Brain pericyte (primary cell): ENCODE data around the gene MISP.
"Not testable (repeated sequence)": the region's sequence is repeated elsewhere in the genome, so short reads cannot be mapped to it uniquely, and the experiment has no call there.

Source experiments
- DNase-seq: peaks from one replicate; pipeline ENCODE4 v3.0.0-alpha.2; 2012; ENCODE audit warnings: low read depth, low spot score

The MISP gene

GRCh38 chr19:725461-726089, 25.3 kb upstream of the MISP start:
- no peak for DNase-seq

DNA sequence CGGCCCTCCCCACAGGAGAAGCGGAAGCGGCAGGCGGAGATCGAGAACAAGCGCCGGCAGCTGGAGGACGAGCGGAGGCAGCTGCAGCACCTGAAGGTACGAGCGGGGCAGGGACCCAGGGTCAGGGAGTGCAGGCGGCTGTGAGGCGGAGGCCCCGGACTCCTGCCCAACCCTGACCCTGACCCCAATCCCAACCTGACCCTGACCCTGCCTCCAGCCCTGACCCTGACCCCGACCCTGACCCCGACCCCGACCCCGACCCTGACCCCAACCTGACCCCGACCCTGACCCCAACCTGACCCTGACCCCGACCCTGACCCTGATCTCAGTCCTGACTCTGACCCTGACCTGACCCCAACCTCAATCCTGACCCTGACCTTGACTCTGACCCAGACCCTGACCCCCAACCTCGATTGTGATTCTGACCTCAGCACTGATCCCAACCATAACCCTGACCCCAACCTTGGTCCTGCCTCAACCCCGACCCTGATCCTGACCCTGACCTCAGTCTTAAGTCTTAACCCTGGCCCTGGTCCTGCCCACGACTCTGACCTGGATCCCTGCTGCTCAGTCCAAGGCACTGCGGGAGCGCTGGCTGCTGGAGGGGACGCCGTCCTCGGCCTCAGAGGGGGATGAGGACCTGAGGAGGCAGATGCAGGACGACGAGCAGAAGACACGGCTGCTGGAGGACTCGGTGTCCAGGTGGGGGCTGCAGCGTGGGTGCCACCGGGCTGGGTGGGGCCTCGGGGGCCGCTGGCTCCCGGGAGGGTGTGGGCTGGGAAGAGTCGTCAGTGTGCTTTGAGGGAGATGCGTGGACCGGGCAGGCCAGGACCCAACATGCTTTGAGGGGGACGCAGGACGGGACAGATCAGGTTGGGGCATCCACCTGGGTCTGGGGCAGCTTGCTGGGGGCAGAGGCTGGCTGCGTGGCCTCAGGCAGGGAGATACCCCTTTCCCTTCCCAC, 23.6 kb upstream of the MISP start:
- no peak for DNase-seq

GRCh38 chr19:728011-728410, 22.9 kb upstream of the MISP start:
- no peak for DNase-seq

GRCh38 chr19:729564-729963, 21.3 kb upstream of the MISP start:
- not testable (repeated sequence) for DNase-seq

DNA sequence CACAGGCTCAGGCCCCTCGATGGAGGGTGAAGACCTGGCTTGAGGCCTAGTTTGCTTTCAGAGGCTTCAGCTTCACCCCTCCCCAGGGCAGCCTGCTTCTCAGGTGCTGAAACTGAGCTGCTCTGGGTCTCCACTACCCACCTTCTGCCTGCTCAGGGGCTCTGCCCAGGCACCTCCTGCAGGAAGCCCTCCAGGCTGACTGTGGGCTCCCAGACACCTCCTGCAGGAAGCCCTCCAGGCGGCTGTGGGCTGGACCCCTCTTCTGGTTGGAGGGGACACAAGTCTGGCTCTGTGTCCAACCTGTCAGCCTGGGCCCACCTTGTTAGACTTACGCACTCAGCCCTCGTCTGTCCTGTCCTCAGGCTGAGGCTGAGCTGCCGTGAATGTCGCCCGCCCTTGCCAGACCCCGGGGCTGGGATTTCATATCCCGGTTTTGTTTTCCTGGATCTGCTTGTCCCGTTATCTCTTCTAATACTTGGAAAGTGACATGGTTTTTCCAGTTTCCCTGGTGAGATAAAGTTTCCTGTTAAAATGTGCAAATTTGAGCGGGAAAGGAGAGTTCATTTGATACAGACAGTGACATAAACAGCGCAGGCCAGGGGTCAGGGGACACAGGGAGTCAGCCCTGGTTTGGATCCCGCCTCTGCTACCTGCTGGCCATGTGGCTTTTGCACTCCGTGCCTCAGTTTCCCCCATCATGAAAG, 20.8 kb upstream of the MISP start:
- no peak for DNase-seq

DNA sequence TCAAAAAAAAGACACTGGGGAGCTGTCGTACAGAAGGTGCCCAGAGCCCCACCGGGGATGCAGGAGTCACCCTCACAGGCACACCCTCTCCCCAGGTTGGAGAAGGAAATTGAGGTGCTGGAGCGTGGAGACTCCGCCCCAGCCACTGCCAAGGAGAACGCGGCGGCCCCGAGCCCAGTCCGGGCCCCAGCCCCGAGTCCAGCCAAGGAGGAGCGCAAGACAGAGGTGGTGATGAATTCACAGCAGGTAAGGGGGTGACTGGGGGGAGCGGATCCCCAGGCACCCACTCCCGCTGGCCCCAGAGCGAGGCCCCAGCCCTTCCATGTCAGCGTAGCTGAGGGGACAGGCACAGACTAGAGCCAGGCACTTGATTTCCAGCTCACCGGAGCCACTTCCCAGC, 19.9 kb upstream of the MISP start:
- DNase-seq = no peak

- no peak for DNase-seq
These were observed 18.5 kb upstream of the MISP start for GRCh38 chr19:732148-733069.

DNA sequence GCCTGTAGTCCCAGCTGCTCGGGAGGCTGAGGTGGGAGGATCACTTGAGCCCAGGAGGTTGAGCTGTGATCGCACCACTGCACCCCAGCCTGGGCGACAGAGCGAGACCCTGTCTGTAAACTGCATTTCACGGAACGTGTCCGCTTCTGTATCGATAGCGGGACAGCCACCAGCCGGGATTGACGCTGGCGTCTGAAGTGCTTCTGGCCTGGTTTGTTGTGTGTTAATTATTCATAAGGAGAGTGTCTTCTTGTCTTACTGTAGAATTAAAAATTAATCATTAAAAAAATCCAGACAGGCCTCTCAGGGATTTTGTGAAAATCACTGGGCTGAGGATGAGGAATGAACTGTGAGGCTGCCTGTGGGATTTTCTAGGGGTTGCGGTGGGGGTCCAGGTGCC, 16.2 kb upstream of the MISP start:
- DNase-seq = no peak

- no peak for DNase-seq
These were observed 14.8 kb upstream of the MISP start for GRCh38 chr19:736125-736524.

GRCh38 chr19:737591-738093, 13.3 kb upstream of the MISP start:
- no peak for DNase-seq

DNA sequence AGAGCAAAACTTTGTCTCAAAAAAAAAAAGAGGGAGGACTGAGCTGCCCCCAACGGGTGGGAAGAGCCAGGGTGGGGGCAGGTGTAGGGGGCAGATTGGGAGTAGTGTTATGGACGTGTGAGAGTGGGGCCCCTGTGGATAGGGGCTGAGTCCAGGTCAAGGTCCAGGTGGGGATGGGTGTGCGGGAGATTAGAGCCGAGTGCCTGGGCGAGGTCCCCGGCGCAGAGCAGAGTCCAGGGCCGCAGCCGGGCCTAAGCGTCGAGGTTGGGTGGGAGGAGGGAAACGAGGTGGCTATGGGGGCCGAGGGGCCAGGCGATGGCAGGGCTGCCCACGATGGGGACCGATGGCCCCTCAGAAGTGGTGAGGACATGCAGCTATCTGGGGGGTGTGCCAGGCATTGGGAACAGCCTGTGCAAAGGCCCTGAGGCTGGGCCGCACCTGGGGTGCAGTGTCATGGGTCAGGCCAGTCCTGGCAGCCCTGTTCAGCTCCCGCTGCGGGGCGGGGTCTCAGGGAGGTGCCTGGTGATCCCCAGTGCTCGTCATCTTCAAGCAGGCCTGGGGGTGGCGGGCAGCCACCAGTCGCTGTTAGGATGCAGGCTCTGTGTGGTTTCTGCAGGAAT, 12.3 kb upstream of the MISP start:
- no peak for DNase-seq

DNA sequence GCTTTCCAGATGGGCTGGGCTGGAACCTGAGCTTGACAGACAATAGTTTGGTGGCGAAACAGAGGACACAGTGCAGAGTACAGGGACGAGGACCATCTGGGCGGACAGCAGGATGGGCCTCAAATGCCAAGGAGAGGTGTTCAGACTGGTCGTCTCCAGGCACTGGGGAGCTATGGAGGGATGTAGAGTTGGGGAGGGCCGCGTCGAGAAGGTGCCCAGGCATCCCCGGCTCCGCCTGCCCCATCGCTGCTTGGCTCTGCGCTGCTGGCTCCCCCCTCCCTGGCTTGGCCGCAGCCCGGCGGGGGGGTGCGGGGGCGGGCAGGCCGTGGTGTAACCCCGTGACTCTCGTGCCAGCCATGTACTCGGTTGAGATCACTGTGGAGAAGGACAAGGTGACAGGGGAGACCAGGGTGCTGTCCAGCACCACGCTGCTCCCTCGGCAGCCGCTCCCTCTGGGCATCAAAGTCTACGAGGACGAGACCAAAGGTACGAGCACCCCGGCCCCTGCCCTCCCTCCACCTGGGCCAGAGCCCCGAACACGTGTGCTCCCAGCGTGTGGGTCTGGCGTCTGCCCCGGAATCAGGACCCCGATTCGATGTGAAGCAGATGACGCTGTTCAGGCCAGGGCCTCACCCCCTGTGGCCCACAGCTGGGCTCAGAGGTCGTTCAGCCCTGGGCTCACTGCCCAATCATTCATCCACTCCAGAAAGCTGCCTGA, 10.8 kb upstream of the MISP start:
- DNase-seq = no peak

DNA sequence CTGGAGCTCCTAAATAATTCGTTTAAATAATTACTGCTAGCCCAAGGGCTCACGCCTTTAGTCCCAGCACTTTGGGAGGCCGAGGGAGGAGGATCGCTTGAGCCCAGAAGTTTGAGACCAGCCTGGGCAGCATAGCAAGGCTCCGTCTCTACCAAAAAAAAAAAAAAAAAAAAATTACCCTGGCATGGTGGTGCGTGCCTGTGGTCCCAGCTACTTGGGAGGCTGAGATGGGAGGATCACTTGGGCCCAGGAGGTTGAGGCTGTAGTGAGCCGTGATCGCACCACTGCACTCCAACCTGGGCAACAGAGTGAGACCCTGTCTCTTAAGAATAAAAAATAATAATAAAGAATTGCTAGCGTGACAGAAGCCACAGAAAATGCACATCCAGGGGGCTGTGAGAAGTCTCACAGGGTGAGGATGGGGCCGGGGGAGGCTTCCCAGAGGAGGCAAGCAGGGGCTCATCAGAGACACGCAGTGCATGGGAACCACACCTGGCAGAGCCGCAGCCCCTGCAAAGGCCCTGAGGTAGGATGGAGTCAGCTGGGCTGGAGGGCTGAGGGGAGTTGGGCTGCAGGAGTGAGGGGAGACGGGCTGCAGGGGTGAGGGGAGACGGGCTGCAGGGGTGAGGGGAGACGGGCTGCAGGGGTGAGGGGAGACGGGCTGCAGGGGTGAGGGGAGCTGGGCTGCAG, 10.0 kb upstream of the MISP start:
- not testable (repeated sequence) for DNase-seq

- no peak for DNase-seq
These were observed 9.3 kb upstream of the MISP start for GRCh38 chr19:741506-742131.

GRCh38 chr19:742540-743075, 8.3 kb upstream of the MISP start:
- DNase-seq = no peak

DNA sequence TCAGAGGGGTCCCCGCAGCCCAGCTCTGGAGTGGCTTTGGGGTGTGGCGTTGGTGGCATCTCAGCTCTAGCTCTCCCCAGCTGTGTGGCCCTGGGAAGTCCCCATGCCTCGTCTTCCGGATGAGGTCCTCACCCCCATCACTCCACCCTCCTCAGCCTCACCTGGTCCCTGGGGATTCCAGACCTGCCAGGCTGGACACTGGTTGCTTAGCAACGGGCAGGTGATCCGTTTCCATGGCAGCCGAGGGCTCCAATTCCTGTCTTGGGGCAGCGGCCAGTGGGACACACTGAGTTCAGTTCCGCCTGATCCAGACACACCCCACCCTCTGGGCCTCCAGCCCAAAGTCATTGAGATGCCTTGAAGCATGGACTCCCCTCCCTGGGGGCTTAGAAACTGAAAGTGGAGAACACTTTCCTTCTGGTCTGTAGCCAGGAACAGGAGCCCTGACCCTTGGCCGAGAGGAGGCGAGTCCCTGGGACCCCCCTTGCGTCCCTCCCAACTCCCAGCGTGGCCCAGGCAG, 7.7 kb upstream of the MISP start:
- no peak for DNase-seq

DNA sequence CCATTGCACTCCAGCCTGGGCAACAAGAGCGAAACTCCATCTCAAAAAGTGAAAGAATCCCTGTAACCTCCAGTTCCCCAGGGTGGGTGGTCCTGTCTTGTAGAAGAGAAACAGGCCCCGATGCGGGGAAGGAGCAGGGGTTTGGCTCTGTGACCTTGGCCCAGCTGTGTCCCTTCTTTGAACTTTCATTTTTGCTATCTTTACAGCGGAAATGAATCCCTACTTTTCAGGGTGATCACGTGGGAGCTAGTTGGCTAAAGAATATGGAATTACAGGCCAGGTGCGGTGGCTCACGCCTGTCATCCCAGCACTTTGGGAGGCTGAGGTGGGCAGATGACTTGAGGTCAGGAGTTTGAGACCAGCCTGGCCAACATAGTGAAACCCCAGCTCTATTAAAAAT, 5.8 kb upstream of the MISP start:
- DNase-seq = not testable (repeated sequence)

DNA sequence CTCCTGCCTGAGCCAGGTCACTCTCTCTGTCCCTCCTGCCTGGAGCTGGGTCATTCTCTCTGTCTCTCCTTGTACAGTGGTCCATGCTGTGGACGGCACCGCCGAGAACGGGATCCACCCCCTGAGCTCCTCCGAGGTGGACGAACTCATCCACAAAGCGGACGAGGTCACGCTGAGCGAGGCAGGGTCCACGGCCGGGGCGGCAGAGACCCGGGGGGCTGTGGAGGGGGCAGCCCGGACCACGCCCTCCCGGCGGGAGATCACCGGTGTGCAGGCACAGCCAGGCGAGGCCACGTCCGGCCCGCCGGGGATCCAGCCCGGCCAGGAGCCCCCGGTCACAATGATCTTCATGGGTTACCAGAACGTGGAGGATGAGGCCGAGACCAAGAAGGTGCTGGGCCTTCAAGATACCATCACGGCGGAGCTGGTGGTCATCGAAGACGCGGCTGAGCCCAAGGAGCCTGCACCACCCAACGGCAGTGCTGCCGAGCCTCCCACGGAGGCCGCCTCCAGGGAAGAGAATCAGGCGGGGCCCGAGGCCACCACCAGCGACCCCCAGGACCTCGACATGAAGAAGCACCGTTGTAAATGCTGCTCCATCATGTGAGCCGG, 4.6 kb upstream of the MISP start:
- no peak for DNase-seq
